Kidney capillary endothelial cell (primary cell): ENCODE results near the gene CLEC5A.
"Not testable (repeated sequence)": the region's sequence is repeated elsewhere in the genome, so short reads cannot be mapped to it uniquely, and the experiment has no call there.

Source experiments
- DNase-seq: peaks from one replicate; pipeline ENCODE4 v3.0.0-alpha.2; 2018; ENCODE audit warnings: low spot score

CLEC5A gene

GRCh38 chr7:141949021-141949420 is 2.2 kb upstream of the CLEC5A start:
- DNase-seq, result no peak

- DNase-seq, result no peak
Observed at GRCh38 chr7:141945356-141945755, 1.4 kb downstream of the CLEC5A start.

GRCh38 chr7:141944811-141945210 is 2.0 kb downstream of the CLEC5A start:
- no peak for DNase-seq

GRCh38 chr7:141943846-141944245 is 2.9 kb downstream of the CLEC5A start:
- no peak for DNase-seq

- DNase-seq, result no peak
Observed at GRCh38 chr7:141941075-141941474, 5.7 kb downstream of the CLEC5A start.

- no peak for DNase-seq
Observed at GRCh38 chr7:141930211-141930610, 16.6 kb downstream of the CLEC5A start.

GRCh38 chr7:141928845-141929195 is 18.0 kb downstream of the CLEC5A start:
- DNase-seq, result no peak

- DNase-seq, result no peak
Observed at GRCh38 chr7:141928146-141928844, 18.5 kb downstream of the CLEC5A start.

GRCh38 chr7:141920281-141920680 is 26.5 kb downstream of the CLEC5A start:
- DNase-seq, result no peak

- DNase-seq, result no peak
Observed at GRCh38 chr7:141916099-141916498, 30.7 kb downstream of the CLEC5A start, which contains the start of gene OR9A4. TSS of gene OR9A4 (plus strand) at chr7:141916399. CDS start at chr7:141918876, 2,477 bp downstream.

GRCh38 chr7:141915565-141915964 is 31.2 kb downstream of the CLEC5A start:
- no peak for DNase-seq

GRCh38 chr7:141911391-141911790 is 35.4 kb downstream of the CLEC5A start:
- DNase-seq, result no peak

GRCh38 chr7:141906285-141906684 is 40.5 kb downstream of the CLEC5A start:
- DNase-seq, result no peak

GRCh38 chr7:141899366-141899765 is 47.4 kb downstream of the CLEC5A start:
- not testable (repeated sequence) for DNase-seq

GRCh38 chr7:141891336-141891735 is 55.4 kb downstream of the CLEC5A start:
- no peak for DNase-seq

GRCh38 chr7:141889321-141889720 is 57.5 kb downstream of the CLEC5A start:
- DNase-seq, result no peak

GRCh38 chr7:141884539-141885225 is 62.1 kb downstream of the CLEC5A start:
- DNase-seq, result no peak

GRCh38 chr7:141880960-141881359 is 65.8 kb downstream of the CLEC5A start:
- DNase-seq, result no peak

- no peak for DNase-seq
Observed at GRCh38 chr7:141877365-141877764, 69.4 kb downstream of the CLEC5A start.
